CD4-positive, alpha-beta T cell treated with Interleukin-17A for 1 hour (primary cell): ENCODE results near the gene MAF.
A peak's percentile ranks its signal among the peaks of the same experiment; 100 is the strongest.

ENCODE experiments used
- DNase-seq: peaks from one replicate; pipeline ENCODE4 v3.0.0-alpha.2; 2020

Gene MAF

GRCh38 chr16:79610771-79611170, 10.2 kb upstream of the MAF start:
- no peak for DNase-seq

DNA sequence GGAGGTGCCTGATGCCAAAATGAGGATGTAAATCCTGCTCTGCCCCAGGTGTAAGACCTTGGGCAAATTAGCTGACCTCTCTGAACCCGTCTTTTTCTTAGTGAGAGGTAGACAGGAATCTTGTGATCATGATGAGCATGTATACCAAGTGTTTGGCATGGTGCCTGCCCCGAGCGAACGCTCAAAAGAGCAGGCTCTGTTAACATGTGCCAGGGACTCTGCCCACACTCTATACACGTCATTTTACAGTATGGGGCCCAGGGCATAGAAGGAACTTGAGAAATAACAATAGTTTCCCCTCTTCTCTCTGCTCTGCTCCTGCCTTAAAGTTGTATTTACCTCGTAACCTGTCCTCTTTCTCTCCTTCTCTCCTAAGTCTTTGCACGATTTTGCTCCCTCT, 9.3 kb upstream of the MAF start:
- no peak for DNase-seq

GRCh38 chr16:79608976-79609375, 8.4 kb upstream of the MAF start:
- DNase-seq = no peak

DNA sequence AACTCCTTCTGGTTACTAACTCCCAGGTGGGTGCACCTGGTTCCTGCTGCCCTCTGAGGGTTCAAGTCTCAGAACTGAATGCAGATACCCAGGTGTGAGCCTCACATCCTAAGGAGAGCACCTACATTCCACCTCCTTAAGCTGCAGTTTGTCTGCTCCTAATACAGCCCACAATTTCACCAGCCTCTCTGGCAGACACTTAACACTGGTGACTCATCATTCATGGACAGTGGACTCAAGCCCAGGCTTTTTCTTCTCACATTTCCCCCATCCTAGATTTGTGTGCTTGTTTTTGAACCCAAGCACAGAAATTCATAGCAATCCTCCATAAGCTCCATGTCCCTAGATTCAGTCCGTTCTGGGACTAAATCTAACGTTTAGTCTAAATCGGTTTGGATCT, 7.0 kb upstream of the MAF start:
- DNase-seq = no peak

DNA sequence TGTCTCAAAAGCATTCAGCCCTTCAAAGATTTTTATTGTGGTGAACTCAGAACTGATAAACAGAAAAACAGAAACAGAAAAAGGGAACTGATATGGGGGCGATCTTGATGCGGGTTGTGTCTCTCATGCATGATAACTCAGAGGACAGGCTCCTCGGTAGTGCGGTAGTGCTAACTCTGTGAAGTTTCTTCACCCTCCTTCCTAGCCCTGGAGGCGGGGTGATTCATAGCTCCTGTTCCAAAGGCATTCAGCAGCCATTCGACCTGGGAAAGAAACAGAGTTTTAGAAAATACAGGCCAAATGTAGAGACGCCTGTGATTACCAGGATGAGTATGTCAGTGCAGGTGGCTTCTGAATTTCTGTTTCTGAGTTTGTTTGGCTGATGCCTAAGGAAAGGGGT, 5.5 kb upstream of the MAF start:
- no peak for DNase-seq

DNA sequence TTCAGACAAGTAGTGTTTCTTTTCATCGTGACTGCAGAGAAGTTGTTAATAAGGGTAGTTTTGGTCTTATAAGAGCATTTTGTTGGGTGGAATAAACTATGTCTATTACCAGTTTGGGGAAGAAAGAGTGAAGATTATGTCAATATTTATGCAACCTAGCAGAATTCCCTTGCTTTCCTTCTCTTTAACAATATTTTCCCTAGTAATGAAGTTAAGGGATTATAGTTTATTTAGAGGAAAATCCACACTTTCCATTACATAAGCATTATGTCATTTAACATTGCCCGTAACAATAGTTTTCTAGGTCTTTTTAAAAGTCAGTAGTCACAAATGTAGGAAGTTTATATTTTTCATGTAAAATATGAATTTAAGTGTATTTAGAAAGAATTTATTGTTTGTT, 2.5 kb upstream of the MAF start:
- no peak for DNase-seq

GRCh38 chr16:79602628-79603014, 2.1 kb upstream of the MAF start:
- peak; percentile 20 for DNase-seq

- DNase-seq = peak; percentile 90
These were observed 1.5 kb upstream of the MAF start for GRCh38 chr16:79601931-79602627.

GRCh38 chr16:79601092-79601930, 774 bp upstream of the MAF start:
- peak; percentile 47 for DNase-seq

GRCh38 chr16:79599837-79600637, 500 bp downstream of the MAF start:
- no peak for DNase-seq

DNA sequence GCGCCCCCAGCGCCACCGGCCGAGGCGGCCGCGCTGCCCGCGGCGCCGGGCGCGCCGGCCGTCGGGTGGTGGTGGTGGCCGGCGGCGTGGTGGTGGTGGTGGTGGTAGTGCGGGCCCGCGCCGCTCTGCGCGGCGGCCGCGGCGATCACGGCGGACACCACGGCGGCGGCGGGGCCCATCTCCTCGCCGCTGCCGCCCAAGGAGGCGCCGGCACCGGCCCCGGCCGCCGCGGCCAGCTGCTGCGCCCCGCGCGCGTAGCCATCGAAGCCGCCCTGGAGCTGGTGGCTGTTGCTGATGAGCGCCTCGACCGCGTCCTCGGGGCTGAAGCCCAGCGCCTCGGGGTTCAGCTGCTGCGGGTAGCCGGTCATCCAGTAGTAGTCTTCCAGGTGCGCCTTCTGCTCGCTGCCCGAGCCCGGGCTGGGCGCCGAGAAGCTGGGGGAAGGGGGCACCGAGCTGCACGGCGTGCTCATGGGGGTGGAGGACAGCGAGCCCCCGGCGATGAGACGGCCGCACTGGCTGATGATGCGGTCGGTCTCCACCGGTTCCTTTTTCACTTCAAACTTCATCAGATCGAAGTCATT, 1.2 kb downstream of the MAF start:
- DNase-seq = peak; percentile 21

DNA sequence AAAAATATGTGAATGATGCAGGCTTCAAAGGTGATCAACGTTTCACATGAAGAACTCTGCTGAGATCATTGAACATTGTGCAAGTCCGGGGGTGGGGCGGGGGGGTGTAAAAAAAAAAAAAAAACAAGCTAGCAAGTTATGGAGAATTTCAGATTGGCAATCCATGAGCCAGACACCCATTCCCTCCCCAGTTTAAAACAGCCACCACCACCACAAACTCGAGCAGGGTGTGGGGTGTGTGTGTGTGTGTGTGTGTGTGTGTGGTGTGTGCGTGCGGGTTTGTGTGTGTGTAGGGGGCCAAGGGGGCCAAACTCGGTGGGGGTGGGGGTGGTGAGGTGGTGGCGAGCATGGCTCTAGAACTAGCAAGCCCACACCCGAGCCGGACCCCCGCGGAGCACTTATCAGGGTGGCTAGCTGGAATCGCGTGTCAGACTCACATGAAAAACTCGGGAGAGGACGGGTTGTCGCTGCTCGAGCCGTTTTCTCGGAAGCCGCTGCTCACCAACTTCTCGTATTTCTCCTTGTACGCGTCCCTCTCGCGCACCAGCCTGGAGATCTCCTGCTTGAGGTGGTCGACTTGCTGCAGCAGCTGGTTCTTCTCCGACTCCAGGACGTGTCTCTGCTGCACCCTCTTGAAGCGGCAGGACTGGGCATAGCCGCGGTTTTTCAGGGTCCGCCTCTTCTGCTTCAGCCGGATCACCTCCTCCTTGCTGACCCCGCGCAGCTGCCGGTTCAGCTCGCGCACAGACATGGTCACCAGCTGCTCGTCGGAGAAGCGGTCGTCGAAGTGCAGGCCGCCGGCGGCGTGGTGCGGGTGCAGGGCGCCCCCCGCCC, 2.0 kb downstream of the MAF start:
- DNase-seq = peak; percentile 52

DNA sequence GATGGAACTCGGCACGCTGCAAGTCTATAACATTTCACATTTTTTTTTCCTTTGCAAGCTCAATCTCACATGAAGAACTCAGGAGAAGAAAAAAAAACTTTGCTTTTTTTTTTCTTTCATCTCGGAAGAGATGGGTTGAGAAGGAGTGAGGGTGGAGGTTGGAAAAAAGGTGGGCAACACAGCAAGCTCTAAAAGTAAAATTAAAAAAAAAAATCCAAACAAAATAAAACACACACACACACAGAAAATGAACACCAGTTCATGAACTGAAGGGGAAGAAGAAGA, 2.5 kb downstream of the MAF start:
- no peak for DNase-seq

GRCh38 chr16:79597277-79598062, 3.1 kb downstream of the MAF start:
- no peak for DNase-seq

- DNase-seq = peak; percentile 35
These were observed 4.5 kb downstream of the MAF start for GRCh38 chr16:79595931-79596450.

DNA sequence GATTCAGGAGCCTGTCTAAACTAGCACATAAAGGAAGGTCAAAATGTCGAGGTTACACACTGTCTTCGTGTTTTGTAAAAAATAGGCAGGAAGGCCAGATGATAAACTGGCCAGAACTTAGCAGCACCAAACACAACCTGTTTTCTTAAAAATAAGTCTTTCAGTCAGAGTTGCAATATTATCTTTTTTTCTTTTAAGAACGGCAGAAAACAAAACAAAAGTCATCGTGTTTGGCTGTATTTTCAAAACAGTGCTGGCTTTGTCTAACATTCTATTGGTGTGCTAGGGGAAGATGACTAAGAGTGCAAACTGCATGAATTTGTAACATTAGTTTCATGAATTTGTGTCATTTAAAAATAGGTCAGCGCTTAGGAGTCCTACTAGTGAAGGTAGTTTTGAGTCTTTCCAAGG, 5.3 kb downstream of the MAF start:
- DNase-seq = no peak

DNA sequence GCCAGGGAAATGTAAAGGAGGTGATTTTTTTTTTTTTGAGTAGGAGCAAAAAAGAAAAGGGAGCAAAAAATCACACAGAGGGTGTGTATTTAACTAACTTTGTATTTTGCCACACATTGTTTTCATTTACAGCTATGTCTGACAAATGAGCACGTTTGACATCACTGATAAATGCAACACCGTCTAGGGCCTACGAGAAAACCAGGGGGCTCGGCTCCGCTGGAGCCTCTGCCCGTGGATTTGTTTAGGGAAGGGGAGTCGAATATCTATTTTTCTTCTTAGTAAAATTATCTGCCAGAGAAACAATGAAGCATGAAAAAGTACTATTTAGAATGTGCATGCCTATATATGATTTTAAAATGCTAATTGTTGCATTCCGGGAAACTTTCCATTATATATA, 6.8 kb downstream of the MAF start:
- no peak for DNase-seq

DNA sequence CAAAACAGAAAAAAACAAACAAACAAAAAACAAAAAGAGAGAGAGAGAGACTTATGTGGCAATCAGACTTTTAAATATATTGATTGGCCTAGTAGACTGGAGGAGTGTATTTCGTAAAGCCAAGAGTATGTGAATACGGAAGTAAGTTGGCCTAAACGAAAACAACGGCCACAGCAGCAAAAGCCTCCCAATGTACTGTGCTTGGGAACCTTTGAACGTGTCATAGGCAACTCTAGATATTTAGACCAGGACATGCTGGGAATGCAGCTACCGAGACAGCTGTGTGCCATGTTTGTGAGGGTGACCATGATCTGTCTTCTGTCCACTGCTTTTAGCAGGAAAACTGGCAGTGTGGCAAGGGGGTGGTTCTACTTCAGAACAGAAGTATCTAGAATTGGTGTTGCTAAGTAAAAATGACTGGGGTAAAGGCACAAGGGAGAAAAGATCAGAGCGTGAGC, 7.4 kb downstream of the MAF start:
- DNase-seq = peak; percentile 20

GRCh38 chr16:79592186-79592585, 8.4 kb downstream of the MAF start:
- no peak for DNase-seq

- no peak for DNase-seq
These were observed 10.9 kb downstream of the MAF start for GRCh38 chr16:79589601-79590102.

DNA sequence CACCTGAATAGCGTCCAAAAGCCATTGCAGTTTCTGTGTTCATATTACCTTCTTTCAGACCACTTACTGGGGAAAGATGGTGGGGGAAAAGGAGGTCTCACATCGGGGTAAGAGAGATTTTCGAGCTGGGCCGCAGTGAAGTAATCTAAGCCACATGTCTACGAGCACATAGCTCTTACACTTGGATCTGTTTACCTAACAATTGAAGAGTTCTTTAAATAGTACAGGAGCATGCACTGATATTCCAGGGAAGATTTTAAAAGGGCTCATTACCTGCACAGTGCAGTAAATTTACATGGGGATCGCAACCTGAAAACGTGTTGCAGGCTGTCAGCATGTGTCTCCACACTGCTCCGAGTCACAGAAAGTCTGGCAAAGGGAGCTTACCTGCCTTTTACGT, 12.6 kb downstream of the MAF start:
- DNase-seq = no peak
